Activated naive CD4-positive, alpha-beta T cell (primary cell): ENCODE results near the gene NLGN4X.

Source experiments
- DNase-seq, 4 experiments: peaks; one replicate each; lab custom pipeline; 2025; lab: John Stamatoyannopoulos, UW

The NLGN4X gene

DNA sequence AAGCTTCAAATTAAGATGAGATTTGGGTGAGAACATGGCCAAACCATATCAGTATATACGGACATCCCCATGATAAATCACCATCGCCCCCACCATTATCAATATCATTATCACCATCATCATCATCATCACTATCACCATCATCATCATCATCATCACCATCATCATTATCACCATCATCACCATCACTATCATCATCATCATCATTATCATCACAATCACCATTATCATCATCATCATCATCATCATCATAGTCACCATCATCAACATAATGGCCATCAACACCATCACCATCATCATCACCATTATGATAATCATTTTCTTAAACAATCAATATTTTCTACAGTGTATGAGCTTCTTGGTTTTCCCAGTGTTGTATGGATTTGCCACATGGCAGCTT, 360.9 kb downstream of the NLGN4X start:
- DNase-seq: no peak

- no peak for DNase-seq
These were observed 371.4 kb downstream of the NLGN4X start for GRCh38 chrX:5857232-5857631.

- DNase-seq: no peak
These were observed 375.7 kb downstream of the NLGN4X start for GRCh38 chrX:5852941-5853340.

DNA sequence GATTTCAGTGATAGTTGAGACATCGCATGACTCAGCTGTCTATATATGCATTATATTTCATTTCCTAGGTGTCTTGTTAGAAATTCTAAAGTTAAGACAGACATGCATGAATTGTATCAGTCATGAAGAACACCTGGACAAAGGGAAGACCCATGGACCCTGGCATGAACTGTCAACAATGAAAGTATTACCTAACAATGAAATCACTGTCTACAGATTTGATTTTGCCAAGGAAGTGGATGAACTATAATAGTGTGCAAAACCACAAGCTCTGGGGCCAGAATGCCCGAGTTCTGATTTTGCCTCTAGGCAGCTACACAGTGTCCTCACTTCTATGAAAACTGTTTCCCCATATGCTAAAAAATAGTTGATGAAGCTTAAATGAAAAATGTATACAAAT, 386.1 kb downstream of the NLGN4X start:
- no peak for DNase-seq
